ENCODE data around the gene OPA3.

- TF ChIP-seq CTCF (IDR thresholded peaks at IDR 0.05; ENCODE audit: borderline replicate concordance, extremely low read depth, low read length, poor library complexity, severe bottlenecking) (no peak), EZH2 (IDR thresholded peaks at IDR 0.05; ENCODE audit: borderline replicate concordance, low read depth, low read length, severe bottlenecking) (no peak)
Measured at GRCh38 chr19:45601524-45602374, 17.1 kb upstream of the OPA3 start, which contains the start of gene GPR4.

Data from DND-41 (cell line).